GM23338 (cell line): ENCODE results near the gene CCPG1.

Source experiments
- CTCF ChIP-seq, 2 experiments: fragments of 200-600 bp in 1 of 2; sonication (generic) in 1 of 2; conservative IDR thresholded peaks; 2 replicates each; pipeline versions ENCODE4 v1.5.1 to v1.6.1; 2016 to 2017; ENCODE audit warnings: antibody characterized with exemption in 2 of 2, low read depth in 2 of 2, mild to moderate bottlenecking in 2 of 2, moderate library complexity in 1 of 2
- EZH2 ChIP-seq: fragments of 200-600 bp; sonication (generic); IDR thresholded peaks from one replicate; pipeline ENCODE4 v1.8.0; 2017; ENCODE audit warnings: antibody characterized with exemption, mild to moderate bottlenecking, low read depth; ENCODE audit not compliant: unreplicated experiment
- POLR2AphosphoS5 ChIP-seq: IDR thresholded peaks from 2 replicates; pipeline ENCODE4 v1.6.1; 2016; ENCODE audit warnings: antibody characterized with exemption, low read depth
- ZNF331 ChIP-seq: fragments of 250-450 bp; sonication (Bioruptor Pico); IDR thresholded peaks from 2 replicates; pipeline ENCODE4 v1.5.0; 2020; ENCODE audit warnings: low read depth, mild to moderate bottlenecking, moderate library complexity

- TF ChIP-seq EZH2 (no peak), CTCF (conservative IDR thresholded peaks at IDR 0.05; ENCODE audit: low read depth in 2 of 2) (no peak), POLR2AphosphoS5 (no peak), ZNF331 (CRISPR knock-in tag) (no peak)
Measured at GRCh38 chr15:55457401-55458022, 49.4 kb upstream of the CCPG1 start.
